Nephron (organoid): Measurements from ENCODE around the gene DNM1.
A peak's percentile ranks its signal among the peaks of the same experiment; 100 is the strongest.

Experiments used
- H3K27ac Mint-ChIP-seq, 3 experiments: 2 replicates each; pipeline ENCODE4 v1.8.0; 2020; ENCODE audit warnings: mixed read lengths in 3 of 3, mild to moderate bottlenecking in 2 of 3, moderate library complexity in 1 of 3
- H3K27me3 Mint-ChIP-seq: 2 replicates; pipeline ENCODE4 v1.8.0; 2021; ENCODE audit warnings: low read depth, mild to moderate bottlenecking, moderate library complexity, mixed read lengths
- H3K36me3 Mint-ChIP-seq: 2 replicates; pipeline ENCODE4 v1.8.0; 2020; ENCODE audit warnings: low read depth, mixed read lengths
- H3K4me1 Mint-ChIP-seq: 2 replicates; pipeline ENCODE4 v1.8.0; 2020; ENCODE audit warnings: mixed read lengths
- H3K4me3 Mint-ChIP-seq, 3 experiments: 2 replicates each; pipeline ENCODE4 v1.8.0; 2020; ENCODE audit warnings: mild to moderate bottlenecking in 3 of 3, mixed read lengths in 3 of 3, moderate library complexity in 2 of 3
- H3K9me3 Mint-ChIP-seq: 2 replicates; pipeline ENCODE4 v1.8.0; 2020; ENCODE audit warnings: mixed read lengths
- TF ChIP-seq, protein P1 (sequence below), 3 experiments: fragments of 200-600 bp; sonication (generic); IDR thresholded peaks; one replicate each; pipeline ENCODE4 v1.5.0; 2021; ENCODE audit warnings: antibody characterized with exemption in 3 of 3; ENCODE audit not compliant: unreplicated experiment in 3 of 3

Gene DNM1

GRCh38 chr9:128164307-128164885 lies 38.8 kb upstream of the DNM1 start:
- TF ChIP-seq, protein P1, sequence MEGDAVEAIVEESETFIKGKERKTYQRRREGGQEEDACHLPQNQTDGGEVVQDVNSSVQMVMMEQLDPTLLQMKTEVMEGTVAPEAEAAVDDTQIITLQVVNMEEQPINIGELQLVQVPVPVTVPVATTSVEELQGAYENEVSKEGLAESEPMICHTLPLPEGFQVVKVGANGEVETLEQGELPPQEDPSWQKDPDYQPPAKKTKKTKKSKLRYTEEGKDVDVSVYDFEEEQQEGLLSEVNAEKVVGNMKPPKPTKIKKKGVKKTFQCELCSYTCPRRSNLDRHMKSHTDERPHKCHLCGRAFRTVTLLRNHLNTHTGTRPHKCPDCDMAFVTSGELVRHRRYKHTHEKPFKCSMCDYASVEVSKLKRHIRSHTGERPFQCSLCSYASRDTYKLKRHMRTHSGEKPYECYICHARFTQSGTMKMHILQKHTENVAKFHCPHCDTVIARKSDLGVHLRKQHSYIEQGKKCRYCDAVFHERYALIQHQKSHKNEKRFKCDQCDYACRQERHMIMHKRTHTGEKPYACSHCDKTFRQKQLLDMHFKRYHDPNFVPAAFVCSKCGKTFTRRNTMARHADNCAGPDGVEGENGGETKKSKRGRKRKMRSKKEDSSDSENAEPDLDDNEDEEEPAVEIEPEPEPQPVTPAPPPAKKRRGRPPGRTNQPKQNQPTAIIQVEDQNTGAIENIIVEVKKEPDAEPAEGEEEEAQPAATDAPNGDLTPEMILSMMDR (IDR thresholded peaks at IDR 0.05; ENCODE audit: unreplicated experiment in 3 of 3): no peak
- H3K36me3 Mint-ChIP-seq: peaks cover 47% of the 10 kb centered on the region

DNA sequence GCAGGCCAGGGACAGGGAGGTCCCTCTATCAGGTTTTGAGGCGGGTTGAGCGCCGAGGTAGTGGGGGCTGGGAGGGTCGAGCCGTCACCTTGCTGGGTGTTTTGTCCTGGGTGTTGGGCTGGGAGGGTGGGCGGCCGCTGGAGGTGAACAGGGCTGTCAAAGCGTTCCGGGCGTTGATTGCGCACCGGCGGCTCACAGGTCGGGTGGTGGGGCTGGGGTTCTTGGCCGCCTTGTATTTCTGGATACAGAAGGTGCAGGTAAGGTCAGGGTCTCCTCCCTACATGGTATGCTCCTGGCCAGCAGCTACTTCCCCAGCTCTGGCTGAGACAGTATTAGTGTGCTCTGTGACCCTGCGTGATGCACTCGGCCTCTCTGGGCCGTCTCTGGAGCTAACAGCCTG lies 37.0 kb upstream of the DNM1 start:
- no peaks in the 10 kb centered on the region for H3K9me3 Mint-ChIP-seq
- H3K4me3 Mint-ChIP-seq: no peak overlapping the region

More at GRCh38 chr9:128164307-128164885, 38.8 kb upstream of the DNM1 start:
- peaks cover 4% of the 10 kb centered on the region for H3K4me1 Mint-ChIP-seq
- peak overlapping the region in 2 of 3 experiments; percentile 43 to 48 for H3K4me3 Mint-ChIP-seq
- no peak overlapping the region for H3K27ac Mint-ChIP-seq
- no peaks in the 10 kb centered on the region for H3K27me3 Mint-ChIP-seq
- H3K9me3 Mint-ChIP-seq: no peaks in the 10 kb centered on the region

GRCh38 chr9:128167209-128167608 lies 36.0 kb upstream of the DNM1 start:
- Mint-ChIP-seq H3K27ac (no peak overlapping the region), H3K9me3 (no peaks in the 10 kb centered on the region), H3K4me3 (no peak overlapping the region), H3K27me3 (no peaks in the 10 kb centered on the region), H3K4me1 (peaks cover 5% of the 10 kb centered on the region), H3K36me3 (peaks cover 58% of the 10 kb centered on the region)
- TF ChIP-seq, protein P1 (IDR thresholded peaks at IDR 0.05; ENCODE audit: unreplicated experiment in 3 of 3): no peak

More for the DNA sequence above, 37.0 kb upstream of the DNM1 start:
- TF ChIP-seq, protein P1 (IDR thresholded peaks at IDR 0.05; ENCODE audit: unreplicated experiment in 3 of 3): no peak
- no peak overlapping the region for H3K27ac Mint-ChIP-seq
- no peaks in the 10 kb centered on the region for H3K27me3 Mint-ChIP-seq
- H3K4me1 Mint-ChIP-seq: peaks cover 6% of the 10 kb centered on the region
- H3K36me3 Mint-ChIP-seq: peaks cover 60% of the 10 kb centered on the region

DNA sequence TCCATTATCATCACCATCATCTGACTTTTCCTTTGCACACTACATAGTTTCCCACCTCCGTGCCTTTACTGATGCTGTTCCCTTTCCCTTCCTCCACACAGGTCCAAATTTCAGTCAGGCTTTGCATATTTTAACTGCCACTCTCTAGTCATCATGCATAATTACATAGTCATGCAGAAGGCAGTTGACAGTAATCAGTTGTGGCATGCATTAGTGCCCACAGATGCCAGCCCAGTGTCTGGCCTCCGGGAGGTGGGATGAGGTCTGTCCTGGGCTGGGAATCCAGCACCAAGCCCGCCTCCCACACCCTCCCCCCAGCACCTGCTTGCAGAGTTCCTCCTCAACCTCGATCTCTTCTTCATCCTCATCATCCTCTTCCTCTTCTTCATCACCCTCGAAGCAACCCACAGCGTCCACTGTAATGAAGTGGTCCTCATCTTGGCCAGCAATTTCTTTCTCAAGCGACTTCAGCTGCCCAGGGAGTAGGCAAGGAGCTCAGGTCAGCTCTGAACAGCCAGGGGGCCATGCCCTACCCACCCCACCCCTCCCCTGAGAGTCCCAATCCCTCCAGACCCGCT lies 34.4 kb upstream of the DNM1 start:
- H3K27me3 Mint-ChIP-seq: no peaks in the 10 kb centered on the region
- no peak overlapping the region for H3K27ac Mint-ChIP-seq
- TF ChIP-seq, protein P1 (IDR thresholded peaks at IDR 0.05; ENCODE audit: unreplicated experiment in 3 of 3): no peak
- H3K9me3 Mint-ChIP-seq: no peaks in the 10 kb centered on the region
- peaks cover 5% of the 10 kb centered on the region for H3K4me1 Mint-ChIP-seq
- peak overlapping the region in 1 of 3 experiments; percentile 4 for H3K4me3 Mint-ChIP-seq
- H3K36me3 Mint-ChIP-seq: peaks cover 55% of the 10 kb centered on the region

DNA sequence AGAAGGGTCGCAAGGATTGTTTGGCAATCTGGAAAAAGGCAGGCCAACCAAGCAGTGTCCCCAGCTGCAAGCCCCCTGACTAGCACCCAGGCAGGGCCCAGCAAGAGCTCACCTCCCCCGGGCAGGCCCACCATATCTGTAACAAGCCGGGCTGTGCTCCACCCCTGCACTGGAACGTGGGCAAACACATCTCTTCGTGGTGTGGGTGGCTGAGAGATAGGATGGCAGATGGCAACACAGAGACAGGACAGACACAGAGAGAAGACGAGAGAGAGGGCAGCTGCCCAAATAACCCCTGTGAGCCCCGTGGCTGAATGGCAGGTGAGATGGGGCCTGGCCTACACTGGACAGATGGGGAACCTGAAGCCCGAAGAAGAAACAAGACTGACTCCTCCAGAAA lies 33.7 kb upstream of the DNM1 start:
- no peak overlapping the region for H3K4me3 Mint-ChIP-seq
- H3K9me3 Mint-ChIP-seq: no peaks in the 10 kb centered on the region
- no peaks in the 10 kb centered on the region for H3K27me3 Mint-ChIP-seq
- peaks cover 56% of the 10 kb centered on the region for H3K36me3 Mint-ChIP-seq
- peaks cover 5% of the 10 kb centered on the region for H3K4me1 Mint-ChIP-seq
- TF ChIP-seq, protein P1 (IDR thresholded peaks at IDR 0.05; ENCODE audit: unreplicated experiment in 3 of 3): no peak
- H3K27ac Mint-ChIP-seq: peak overlapping the region in 1 of 3 experiments; percentile 83

DNA sequence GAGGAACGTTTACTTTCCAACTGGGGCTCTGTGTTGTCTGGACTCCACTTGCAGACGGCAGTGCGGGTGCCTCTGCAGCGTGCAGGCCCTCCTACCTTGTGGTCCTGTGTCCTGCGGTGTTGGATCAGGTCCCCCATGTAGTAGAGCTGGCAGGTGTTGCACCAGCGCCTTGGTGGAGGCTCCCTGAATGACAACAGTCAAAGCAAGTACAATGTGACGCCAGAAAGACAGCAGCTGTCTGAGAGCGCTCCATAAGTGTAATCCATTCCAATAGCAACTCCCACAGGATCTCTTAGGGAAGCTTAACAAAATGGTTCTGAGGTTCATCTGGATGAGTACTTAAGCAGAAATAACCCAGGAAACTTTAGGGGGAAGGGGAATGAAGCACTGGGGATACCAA lies 33.3 kb upstream of the DNM1 start:
- Mint-ChIP-seq H3K27me3 (no peaks in the 10 kb centered on the region), H3K9me3 (no peaks in the 10 kb centered on the region), H3K4me1 (peaks cover 5% of the 10 kb centered on the region), H3K36me3 (peaks cover 58% of the 10 kb centered on the region), H3K4me3 (no peak overlapping the region), H3K27ac (peak overlapping the region in 1 of 3 experiments; percentile 83)
- TF ChIP-seq, protein P1 (IDR thresholded peaks at IDR 0.05; ENCODE audit: unreplicated experiment in 3 of 3): no peak
